ENCODE data around the gene IL11RA.

DNA sequence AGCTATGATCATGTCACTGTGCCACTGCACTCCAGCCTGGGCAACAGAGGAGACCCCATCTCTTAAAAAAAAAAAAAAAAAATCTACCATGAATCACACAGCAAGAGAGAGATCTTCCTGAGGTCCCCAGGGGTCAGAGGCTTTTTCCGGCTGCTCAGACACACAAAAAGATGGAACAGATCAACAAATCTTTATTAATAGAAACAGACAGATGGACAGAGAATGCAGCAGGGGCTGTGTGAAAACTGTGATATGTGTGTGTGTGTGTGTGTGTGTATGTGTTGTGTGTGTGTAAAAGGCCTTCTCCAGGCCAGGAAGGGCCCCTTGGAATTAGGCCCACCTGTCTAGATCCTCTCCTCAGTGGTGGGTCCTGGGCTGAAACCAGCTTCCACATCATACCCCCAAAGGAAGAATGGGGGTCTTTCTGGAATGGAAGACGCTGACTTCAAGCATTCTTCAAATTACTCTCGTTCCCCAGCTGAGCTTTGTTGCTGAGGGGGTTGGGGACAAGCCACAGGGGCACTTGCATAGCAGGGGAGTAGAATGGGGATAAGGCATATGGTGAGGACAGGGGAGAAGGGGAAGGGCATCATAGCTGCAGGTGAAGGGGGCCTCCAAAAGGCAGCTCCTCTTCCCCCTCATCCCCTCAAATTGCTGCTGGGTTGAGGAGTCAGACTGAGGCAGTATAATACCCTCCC lies 17.3 kb upstream of the IL11RA start:
- TF ChIP-seq, protein P1, sequence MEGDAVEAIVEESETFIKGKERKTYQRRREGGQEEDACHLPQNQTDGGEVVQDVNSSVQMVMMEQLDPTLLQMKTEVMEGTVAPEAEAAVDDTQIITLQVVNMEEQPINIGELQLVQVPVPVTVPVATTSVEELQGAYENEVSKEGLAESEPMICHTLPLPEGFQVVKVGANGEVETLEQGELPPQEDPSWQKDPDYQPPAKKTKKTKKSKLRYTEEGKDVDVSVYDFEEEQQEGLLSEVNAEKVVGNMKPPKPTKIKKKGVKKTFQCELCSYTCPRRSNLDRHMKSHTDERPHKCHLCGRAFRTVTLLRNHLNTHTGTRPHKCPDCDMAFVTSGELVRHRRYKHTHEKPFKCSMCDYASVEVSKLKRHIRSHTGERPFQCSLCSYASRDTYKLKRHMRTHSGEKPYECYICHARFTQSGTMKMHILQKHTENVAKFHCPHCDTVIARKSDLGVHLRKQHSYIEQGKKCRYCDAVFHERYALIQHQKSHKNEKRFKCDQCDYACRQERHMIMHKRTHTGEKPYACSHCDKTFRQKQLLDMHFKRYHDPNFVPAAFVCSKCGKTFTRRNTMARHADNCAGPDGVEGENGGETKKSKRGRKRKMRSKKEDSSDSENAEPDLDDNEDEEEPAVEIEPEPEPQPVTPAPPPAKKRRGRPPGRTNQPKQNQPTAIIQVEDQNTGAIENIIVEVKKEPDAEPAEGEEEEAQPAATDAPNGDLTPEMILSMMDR (IDR thresholded peaks at IDR 0.05; ENCODE audit: low read depth, low read length) = peak; percentile 1
- no peak for TF ChIP-seq POLR2A (IDR thresholded peaks at IDR 0.05; ENCODE audit: extremely low read depth, insufficient read length)
